Caco-2 (cell line): Measurements from ENCODE around the gene MOGAT1. TPM values are rescaled to one million over a fixed set of nuclear protein-coding genes. Genes with fewer than 3 reads are reported as not detected.

Experiments used
- BruUV-seq: library from RNA; stranded (reverse); fragments of 400-500 nt; replicated peaks from 2 replicates; lab custom pipeline; 2021; lab: Mats Ljungman, UMichigan
- CTCF ChIA-PET: fragments of 300-600 bp; sonication (Branson Sonifier 250); formaldehyde crosslinking; loops from one replicate; lab custom pipeline; 2022; ENCODE audit warnings: antibody characterized with exemption; lab: Charles Lee
- POLR2A ChIA-PET: fragments of 300-600 bp; sonication (Branson Sonifier 250); formaldehyde crosslinking; loops from one replicate; lab custom pipeline; 2022; ENCODE audit warnings: antibody characterized with exemption; lab: Charles Lee
- DNase-seq, 2 experiments: peaks; one replicate each; pipeline versions ENCODE4 v3.0.0 to v3.0.0-alpha.2; 2020 to 2022
- H3K27me3 ChIP-seq: replicated peaks from 2 replicates; pipeline ENCODE4 v1.6.0; 2011; ENCODE audit warnings: low read length; ENCODE audit not compliant: control insufficient read depth, insufficient read depth
- H3K36me3 ChIP-seq: 2 replicates; pipeline ENCODE4 v1.5.1; 2011; ENCODE audit warnings: low read length; ENCODE audit not compliant: control insufficient read depth, insufficient read depth
- H3K4me1 ChIP-seq: fragments of 250-450 bp; sonication (Bioruptor Pico); 2 replicates; pipeline ENCODE4 v1.5.1; 2020; ENCODE audit warnings: mild to moderate bottlenecking
- H3K4me3 ChIP-seq: 2 replicates; pipeline ENCODE4 v1.5.1; 2011; ENCODE audit warnings: low read depth, mild to moderate bottlenecking, control low read depth, low read length
- H3K9me3 ChIP-seq: fragments of 250-450 bp; sonication (Bioruptor Pico); 2 replicates; pipeline ENCODE4 v1.5.1; 2020; ENCODE audit warnings: mild to moderate bottlenecking, moderate library complexity
- H3K27ac Mint-ChIP-seq: one replicate; pipeline ENCODE4 v1.8.0; 2022; ENCODE audit warnings: mixed read lengths; ENCODE audit not compliant: unreplicated experiment
- H3K27me3 Mint-ChIP-seq: one replicate; pipeline ENCODE4 v1.8.0; 2022; ENCODE audit warnings: mixed read lengths; ENCODE audit not compliant: insufficient read depth, unreplicated experiment
- H3K36me3 Mint-ChIP-seq: one replicate; pipeline ENCODE4 v1.8.0; 2022; ENCODE audit warnings: mild to moderate bottlenecking, mixed read lengths; ENCODE audit not compliant: insufficient read depth, unreplicated experiment
- H3K4me1 Mint-ChIP-seq: one replicate; pipeline ENCODE4 v1.8.0; 2022; ENCODE audit warnings: low read depth, mixed read lengths; ENCODE audit not compliant: unreplicated experiment
- H3K4me3 Mint-ChIP-seq: one replicate; pipeline ENCODE4 v1.8.0; 2022; ENCODE audit warnings: mild to moderate bottlenecking, moderate library complexity, mixed read lengths; ENCODE audit not compliant: unreplicated experiment
- H3K9me3 Mint-ChIP-seq: one replicate; pipeline ENCODE4 v1.8.0; 2022; ENCODE audit warnings: mixed read lengths; ENCODE audit not compliant: unreplicated experiment
- CTCF ChIP-seq, 2 experiments: fragments of 200-600 bp in 1 of 2; IDR thresholded peaks; 1 replicate in 1 of 2; 2 replicates in 1 of 2; pipeline versions ENCODE4 v1.5.1 to v1.8.0; 2011 to 2022; ENCODE audit warnings: antibody characterized with exemption in 1 of 2, control low read depth in 1 of 2, inconsistent platforms in 1 of 2, low read depth in 1 of 2, low read length in 1 of 2, mild to moderate bottlenecking in 1 of 2, moderate library complexity in 1 of 2; ENCODE audit not compliant: insufficient read depth in 1 of 2, severe bottlenecking in 1 of 2, unreplicated experiment in 1 of 2
- intact Hi-C: fragments of 100-400 bp; cut with micrococcal nuclease; formaldehyde crosslinking; loops from one replicate; pipeline ENCODE4 v1.10.0; 2022; ENCODE audit not compliant: unreplicated experiment
- total RNA-seq: library from RNA; stranded (reverse); gene quantifications from 2 replicates; pipeline ENCODE4 v1.2.3, GENCODE V29; 2022

Gene MOGAT1
- total RNA-seq, 1 experiment from 2014 or later = not detected

GRCh38 chr2:222669353-222669752 lies 2.1 kb upstream of the MOGAT1 start:
- H3K36me3 Mint-ChIP-seq = no peaks in the 10 kb centered on the region
- intact Hi-C loops = no loop called here
- Histone ChIP-seq H3K27me3 (no peaks in the 10 kb centered on the region), H3K36me3 (no peaks in the 10 kb centered on the region), H3K4me3 (no peak overlapping the region), H3K9me3 (no peaks in the 10 kb centered on the region), H3K4me1 (peaks cover 10% of the 10 kb centered on the region)
- no peak for DNase-seq
- BruUV-seq = no TSS peak
- H3K27ac Mint-ChIP-seq = no peak overlapping the region
- H3K4me3 Mint-ChIP-seq = no peak overlapping the region
- no peaks in the 10 kb centered on the region for H3K9me3 Mint-ChIP-seq
- POLR2A ChIA-PET = no interaction called here
- TF ChIP-seq CTCF (IDR thresholded peaks at IDR 0.05; ENCODE audit: insufficient read depth in 1 of 2, low read depth in 1 of 2, low read length in 1 of 2, severe bottlenecking in 1 of 2, unreplicated experiment in 1 of 2) = no peak
- peaks cover 2% of the 10 kb centered on the region for H3K27me3 Mint-ChIP-seq
- CTCF ChIA-PET = interaction anchor here (1.0 kb wide), 1 partner anchor 270 kb away, joined by 3 read pairs; no protein-coding TSS in a partner anchor
- peaks cover 12% of the 10 kb centered on the region for H3K4me1 Mint-ChIP-seq

DNA sequence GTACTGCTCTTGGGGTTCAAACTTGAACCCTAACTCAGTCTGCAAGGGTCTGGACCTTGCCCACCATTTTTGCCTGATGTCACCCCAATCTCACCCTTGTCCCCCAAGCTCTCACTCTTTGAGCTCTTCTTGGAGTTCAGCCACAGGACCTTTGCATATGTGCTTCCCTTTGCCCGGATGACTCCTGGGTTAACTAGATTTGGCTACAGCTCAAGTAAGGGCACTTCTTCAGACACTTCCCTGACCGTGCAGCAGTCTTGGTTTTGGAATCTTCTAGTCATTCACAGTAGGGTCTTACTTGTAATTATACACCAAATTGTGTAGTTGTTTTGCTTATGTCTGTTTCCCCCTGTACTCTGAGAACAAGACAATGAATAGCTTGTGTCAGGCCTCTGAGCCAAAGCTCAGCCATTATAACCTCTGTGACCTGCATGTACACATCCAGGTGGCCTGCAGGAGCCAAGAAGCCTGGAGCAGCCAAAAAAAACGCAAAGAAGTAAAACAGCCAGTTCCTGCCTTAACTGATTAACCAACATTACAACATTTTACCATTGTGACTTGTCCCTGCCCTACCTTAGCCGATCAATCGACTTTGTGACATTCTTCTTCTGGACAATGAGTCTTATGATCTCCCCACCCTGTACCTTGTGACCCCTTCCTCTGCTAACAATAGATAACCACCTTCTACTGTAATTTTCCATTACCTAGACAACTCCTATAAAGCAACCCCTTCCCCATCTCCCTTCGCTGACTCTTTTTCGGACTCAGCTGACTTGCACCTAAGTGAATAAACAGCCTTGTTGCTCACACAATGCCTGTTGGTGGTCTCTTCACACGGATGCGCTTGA lies 1.0 kb upstream of the MOGAT1 start:
- peak in 1 of 2 experiments; percentile 14 for DNase-seq
- Histone ChIP-seq H3K4me3 (no peak overlapping the region), H3K4me1 (peaks cover 10% of the 10 kb centered on the region), H3K27me3 (no peaks in the 10 kb centered on the region), H3K36me3 (no peaks in the 10 kb centered on the region), H3K9me3 (no peaks in the 10 kb centered on the region)
- peaks cover 12% of the 10 kb centered on the region for H3K4me1 Mint-ChIP-seq
- peak overlapping the region; percentile 79 for H3K4me3 Mint-ChIP-seq
- TF ChIP-seq CTCF (IDR thresholded peaks at IDR 0.05; ENCODE audit: insufficient read depth in 1 of 2, low read depth in 1 of 2, low read length in 1 of 2, severe bottlenecking in 1 of 2, unreplicated experiment in 1 of 2) = no peak
- no peaks in the 10 kb centered on the region for H3K36me3 Mint-ChIP-seq
- no peaks in the 10 kb centered on the region for H3K9me3 Mint-ChIP-seq
- H3K27me3 Mint-ChIP-seq = peaks cover 2% of the 10 kb centered on the region
- no peak overlapping the region for H3K27ac Mint-ChIP-seq
- intact Hi-C loops = loop anchor here (1.0 kb wide), 1 partner anchor 14 kb away; the partner anchor contains the start of gene FARSB
- ChIA-PET CTCF (interaction anchor here (1.9 kb wide), 1 partner anchor 20 kb away, joined by 8 read pairs; no protein-coding TSS in a partner anchor), POLR2A (interaction anchor here (0.5 kb wide), 1 partner anchor 14 kb away, joined by 3 read pairs; the partner anchor contains the start of gene FARSB)
- BruUV-seq = no TSS peak

DNA sequence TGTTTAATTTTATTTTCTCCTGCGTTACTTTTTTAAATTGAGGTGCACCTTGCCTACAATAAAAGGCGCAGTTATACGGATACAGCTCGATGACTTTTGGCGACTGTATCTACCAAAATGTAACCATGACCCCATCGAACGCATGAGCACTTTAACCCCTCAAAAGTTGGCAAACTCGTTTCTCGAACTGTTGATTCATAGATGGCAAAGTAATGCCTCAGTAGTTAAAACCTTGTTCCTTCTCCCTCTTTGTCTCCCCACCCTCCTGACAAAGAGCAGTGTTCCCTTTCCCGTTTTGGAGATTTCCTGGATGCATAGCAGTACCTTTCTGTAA lies 577 bp downstream of the MOGAT1 start:
- H3K9me3 ChIP-seq = no peaks in the 10 kb centered on the region
- Mint-ChIP-seq H3K27me3 (no peaks in the 10 kb centered on the region), H3K4me3 (peak overlapping the region; percentile 79), H3K9me3 (no peaks in the 10 kb centered on the region), H3K27ac (no peak overlapping the region), H3K36me3 (no peaks in the 10 kb centered on the region), H3K4me1 (peaks cover 12% of the 10 kb centered on the region)
- no peaks in the 10 kb centered on the region for H3K27me3 ChIP-seq
- intact Hi-C loops = no loop called here
- no TSS peak for BruUV-seq
- peak in 1 of 2 experiments; percentile 16 for DNase-seq
- peak overlapping the region; percentile 41 for H3K4me3 ChIP-seq
- no peak for TF ChIP-seq CTCF (IDR thresholded peaks at IDR 0.05; ENCODE audit: insufficient read depth in 1 of 2, low read depth in 1 of 2, low read length in 1 of 2, severe bottlenecking in 1 of 2, unreplicated experiment in 1 of 2)
- H3K4me1 ChIP-seq = peaks cover 10% of the 10 kb centered on the region
- H3K36me3 ChIP-seq = no peaks in the 10 kb centered on the region
- ChIA-PET CTCF (interaction anchor here (0.7 to 1.5 kb wide), 2 partner anchors 19 to 288 kb away, joined by 4 to 5 read pairs; no protein-coding TSS in a partner anchor), POLR2A (no interaction called here)
